Activated CD4-positive, alpha-beta T cell treated with anti-CD3 and anti-CD28 coated beads, Interleukin-10, Interleukin-2, amounts not matched to agents 100 ng/mL and 50 ng/mL, durations not matched to agents 16 hours and 8 hours (primary cell): ENCODE data around the gene YARS1.
A peak's percentile ranks its signal among the peaks of the same experiment; 100 is the strongest.

Source experiments
- DNase-seq: peaks from one replicate; pipeline ENCODE4 v3.0.0-alpha.2; 2020

YARS1 gene

GRCh38 chr1:32775640-32776337 lies 41.4 kb downstream of the YARS1 start:
- DNase-seq: no peak

GRCh38 chr1:32774950-32775634 lies 42.1 kb downstream of the YARS1 start:
- DNase-seq: no peak

- DNase-seq: no peak
Measured at GRCh38 chr1:32774464-32774808, 42.7 kb downstream of the YARS1 start.

GRCh38 chr1:32773764-32774463 lies 43.2 kb downstream of the YARS1 start:
- DNase-seq: no peak

GRCh38 chr1:32773018-32773763 lies 44.0 kb downstream of the YARS1 start:
- peak; percentile 81 for DNase-seq

- DNase-seq: no peak
Measured at GRCh38 chr1:32772281-32773017, 44.7 kb downstream of the YARS1 start.

GRCh38 chr1:32771561-32772280 lies 45.4 kb downstream of the YARS1 start:
- no peak for DNase-seq

- DNase-seq: no peak
Measured at GRCh38 chr1:32770741-32771548, 46.2 kb downstream of the YARS1 start.

GRCh38 chr1:32770221-32770731 lies 46.9 kb downstream of the YARS1 start:
- DNase-seq: no peak

GRCh38 chr1:32769524-32770220 lies 47.5 kb downstream of the YARS1 start:
- DNase-seq: no peak

- DNase-seq: no peak
Measured at GRCh38 chr1:32768110-32768850, 48.9 kb downstream of the YARS1 start.

- no peak for DNase-seq
Measured at GRCh38 chr1:32767641-32768040, 49.5 kb downstream of the YARS1 start.

- no peak for DNase-seq
Measured at GRCh38 chr1:32767156-32767555, 50.0 kb downstream of the YARS1 start.

GRCh38 chr1:32766328-32766972 lies 50.7 kb downstream of the YARS1 start:
- DNase-seq: no peak

GRCh38 chr1:32765570-32766327 lies 51.4 kb downstream of the YARS1 start:
- no peak for DNase-seq

- DNase-seq: no peak
Measured at GRCh38 chr1:32764826-32765569, 52.2 kb downstream of the YARS1 start.

GRCh38 chr1:32763221-32763620 lies 53.9 kb downstream of the YARS1 start:
- DNase-seq: no peak
